D341Med (cell line): ENCODE measurements around the gene GHR.

Experiments
- DNase-seq: peaks from one replicate; pipeline ENCODE4 v3.0.0; 2012; ENCODE audit warnings: low spot score

Gene GHR

DNA sequence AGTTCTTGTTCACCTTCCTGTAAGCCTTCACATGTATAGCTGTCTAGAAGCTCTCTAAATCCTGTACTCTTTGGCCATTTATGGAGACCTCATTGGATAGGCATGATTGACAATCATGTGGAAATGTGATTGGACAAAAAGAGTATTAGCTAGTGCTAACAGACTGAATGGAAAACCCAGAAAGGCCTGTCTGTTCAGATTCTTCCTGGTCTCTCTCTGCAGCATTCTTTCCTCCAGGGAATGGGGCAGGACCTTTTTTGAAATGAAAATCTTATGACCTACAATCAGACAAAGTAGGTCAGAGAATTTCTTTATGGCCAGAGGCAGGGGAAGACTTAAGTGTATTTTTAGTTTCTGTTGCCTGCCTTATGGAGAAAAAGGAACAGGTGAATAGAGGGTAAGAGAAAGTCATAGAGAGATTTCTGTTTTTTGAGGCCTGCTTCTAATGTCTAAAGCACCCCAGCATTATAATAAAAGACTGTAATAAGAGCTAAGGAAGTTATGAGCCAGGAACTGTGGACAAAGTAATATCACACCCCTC lies 181.0 kb downstream of the GHR start:
- DNase-seq, result no peak

DNA sequence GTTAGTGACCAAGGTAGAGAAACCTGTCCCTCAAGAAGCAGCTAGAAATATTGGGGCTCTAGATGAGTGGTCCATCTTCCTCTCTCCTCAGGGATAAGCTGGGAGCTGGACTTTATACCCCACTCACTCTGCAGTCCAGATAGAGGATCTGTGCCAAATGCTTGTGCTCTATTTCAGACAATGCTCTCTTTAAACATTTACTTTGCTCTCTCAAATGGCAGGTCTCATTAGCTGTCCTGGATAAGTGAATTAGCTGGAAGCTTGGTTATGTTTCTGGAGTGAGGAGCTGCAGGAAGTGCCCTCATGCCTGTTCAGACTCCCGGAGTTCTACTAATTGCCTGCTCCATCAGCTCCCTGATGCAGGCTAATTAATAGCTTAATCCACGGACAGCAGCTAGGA lies 182.3 kb downstream of the GHR start:
- DNase-seq, result no peak

GRCh38 chr5:42606464-42606869 lies 183.2 kb downstream of the GHR start:
- DNase-seq, result no peak

DNA sequence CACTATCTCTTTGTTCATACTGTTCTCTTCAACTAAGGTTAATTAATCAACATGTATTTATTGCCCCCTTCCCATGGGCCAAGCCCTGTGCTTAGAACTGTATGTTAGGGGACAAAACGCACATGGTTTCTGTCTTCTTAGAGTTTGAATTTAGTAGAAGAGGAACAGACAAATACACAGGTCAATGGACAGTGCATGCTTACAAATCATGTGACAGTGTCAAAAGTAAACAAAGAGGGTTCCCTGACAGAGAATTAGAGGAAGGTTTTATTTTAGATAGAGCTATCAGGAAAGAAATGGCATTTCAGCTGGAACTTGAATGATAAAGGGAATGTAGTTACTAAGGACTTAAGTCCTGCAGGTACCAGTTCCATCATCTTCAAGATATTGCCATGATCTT lies 188.2 kb downstream of the GHR start:
- DNase-seq, result no peak

DNA sequence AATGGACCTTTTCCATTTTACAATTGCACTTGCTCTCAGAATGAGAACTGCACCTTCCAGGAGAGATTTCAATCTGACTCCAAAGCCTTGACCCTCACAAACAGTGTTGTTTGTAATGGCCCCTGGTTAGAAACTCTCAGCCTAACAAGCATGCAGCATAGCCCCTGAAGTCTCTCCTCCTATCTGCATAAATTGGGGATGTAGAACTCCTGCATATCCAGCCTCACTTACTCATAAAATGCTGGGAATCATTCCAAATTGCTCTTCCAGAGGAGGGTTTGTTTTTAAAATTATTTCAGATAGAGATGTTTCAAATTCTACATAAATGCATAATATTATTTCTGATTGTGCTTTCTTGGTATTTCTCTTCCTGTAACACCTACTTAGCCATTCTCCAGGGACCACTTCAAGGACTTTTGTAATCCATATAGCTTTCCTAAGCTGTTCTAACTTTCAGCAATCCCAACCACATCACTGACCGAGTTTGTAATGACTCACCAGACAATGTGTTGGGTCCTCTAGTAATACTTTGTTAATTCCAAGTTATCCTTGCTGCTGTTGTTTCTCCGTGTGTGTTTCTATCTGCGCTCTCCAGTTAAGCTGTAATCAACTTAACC lies 189.6 kb downstream of the GHR start:
- no peak for DNase-seq

- no peak for DNase-seq
Observed at GRCh38 chr5:42614509-42614908, 191.3 kb downstream of the GHR start.

- DNase-seq, result no peak
Observed at GRCh38 chr5:42620579-42621216, 197.5 kb downstream of the GHR start.

DNA sequence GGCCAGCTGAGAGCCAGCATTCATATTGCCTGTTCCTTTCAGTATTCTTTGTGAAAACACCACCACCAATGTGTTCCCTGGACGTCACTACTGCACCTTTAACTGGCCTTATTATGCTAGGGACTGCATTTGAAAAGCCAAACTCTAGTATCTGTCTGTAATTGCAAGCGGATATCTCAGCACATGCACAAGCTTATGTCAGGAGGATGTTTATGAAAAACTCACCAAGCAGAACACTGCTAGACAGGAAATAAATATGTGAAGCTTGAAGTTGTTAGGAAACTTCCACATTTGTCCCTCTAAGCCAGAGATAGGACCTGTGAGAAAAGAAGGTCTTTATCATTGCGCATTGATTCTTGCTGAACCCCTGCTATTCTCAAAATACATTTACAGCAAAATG lies 198.0 kb downstream of the GHR start:
- DNase-seq, result no peak

- DNase-seq, result no peak
Observed at GRCh38 chr5:42621662-42622061, 198.4 kb downstream of the GHR start.

DNA sequence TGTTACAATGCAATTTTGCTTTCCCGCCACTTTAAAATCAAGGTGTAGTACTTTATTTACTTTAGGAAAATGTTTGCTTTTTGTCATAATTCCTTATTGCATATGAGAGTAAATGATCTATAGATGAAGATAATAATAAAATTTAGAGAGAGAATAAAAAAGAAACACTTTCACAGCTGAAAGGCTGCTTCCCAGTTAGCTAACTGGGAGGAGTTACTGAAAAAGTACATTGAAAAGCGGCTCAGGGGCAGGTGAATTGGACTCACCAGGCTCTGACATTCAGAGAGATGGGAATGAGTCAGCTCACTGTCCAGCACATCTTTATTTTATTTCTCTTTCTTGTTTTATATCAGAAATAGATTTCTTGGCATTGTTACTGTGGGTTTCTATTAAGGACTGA lies 201.7 kb downstream of the GHR start:
- no peak for DNase-seq

GRCh38 chr5:42626462-42626861 lies 203.2 kb downstream of the GHR start:
- DNase-seq, result no peak

DNA sequence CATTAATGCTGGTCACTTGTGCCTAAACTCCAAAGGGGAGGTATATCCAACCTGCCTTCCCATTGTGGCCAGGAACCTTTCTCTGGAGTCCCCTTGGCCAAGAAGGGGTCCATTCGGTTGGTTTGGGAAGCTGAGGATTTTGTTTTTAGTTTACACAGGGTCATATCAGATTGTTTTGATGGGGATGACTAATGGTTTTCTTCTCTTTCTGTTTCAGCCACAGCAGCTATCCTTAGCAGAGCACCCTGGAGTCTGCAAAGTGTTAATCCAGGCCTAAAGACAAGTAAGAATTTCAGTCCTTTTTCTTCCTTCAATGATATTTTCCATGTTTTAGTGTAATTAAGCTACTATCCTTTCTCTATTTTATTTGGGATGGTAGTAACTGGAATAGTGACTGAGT lies 205.6 kb downstream of the GHR start:
- no peak for DNase-seq

DNA sequence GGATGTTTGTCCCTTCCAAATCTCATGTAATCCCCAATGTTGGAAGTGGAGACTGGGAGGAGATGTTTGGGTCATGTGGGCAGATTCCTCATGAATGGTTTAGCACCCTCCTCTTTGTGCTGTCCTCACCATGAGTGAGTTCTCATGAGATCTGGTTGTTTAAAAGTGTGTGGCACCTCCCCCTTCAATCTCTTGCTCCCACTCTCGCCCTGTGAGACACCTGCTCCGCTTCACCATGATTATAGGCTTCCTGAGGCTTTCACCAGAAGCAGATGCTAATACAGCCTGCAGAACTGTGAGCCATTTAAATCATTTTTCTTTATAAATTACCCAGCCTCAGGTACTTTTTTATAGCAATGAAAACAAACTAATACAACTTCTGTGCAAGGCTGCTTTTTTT lies 206.0 kb downstream of the GHR start:
- DNase-seq, result no peak

DNA sequence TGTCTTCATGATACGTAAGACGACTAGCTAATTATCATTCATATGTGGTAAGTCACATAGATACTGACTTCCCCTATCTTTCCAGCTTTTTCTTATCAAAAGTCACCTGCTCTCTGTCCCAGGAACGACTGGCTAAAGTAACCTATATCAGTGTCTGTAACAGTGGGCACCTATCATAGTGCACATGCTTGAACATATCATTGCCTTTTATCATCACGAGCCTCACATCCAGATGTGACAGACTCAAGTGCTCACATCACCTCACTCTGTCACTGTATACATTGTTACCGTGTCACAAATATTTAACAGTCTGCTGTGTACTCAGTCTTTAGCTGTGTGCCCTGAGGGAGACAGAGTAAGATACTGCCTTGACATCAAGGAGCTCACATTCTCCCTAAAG lies 208.0 kb downstream of the GHR start:
- no peak for DNase-seq

DNA sequence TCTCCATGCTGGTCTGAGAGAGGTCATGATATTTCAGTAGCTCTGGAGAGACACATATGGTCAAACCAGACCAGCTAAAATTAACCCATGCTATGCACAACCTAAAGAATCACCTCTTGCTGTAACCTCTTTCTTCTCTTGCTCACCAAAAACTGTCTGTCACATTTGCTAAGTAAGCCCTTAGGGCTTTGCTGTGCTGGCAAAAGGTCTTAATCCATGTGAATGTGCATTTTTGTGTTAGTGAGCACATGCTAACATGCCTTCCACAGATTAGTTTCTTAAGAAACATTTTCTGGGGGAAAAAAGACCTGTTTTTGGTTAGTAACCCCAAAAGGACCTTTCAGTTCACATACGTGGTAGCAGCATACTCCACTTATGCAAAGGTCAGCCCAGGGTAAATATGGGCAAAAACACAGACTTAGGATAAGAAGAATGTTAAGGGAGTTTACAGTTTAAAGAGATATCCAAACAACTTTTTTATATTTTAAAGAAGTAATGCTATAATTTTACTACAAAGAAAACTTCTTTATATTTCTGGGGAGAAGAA lies 209.2 kb downstream of the GHR start:
- no peak for DNase-seq

DNA sequence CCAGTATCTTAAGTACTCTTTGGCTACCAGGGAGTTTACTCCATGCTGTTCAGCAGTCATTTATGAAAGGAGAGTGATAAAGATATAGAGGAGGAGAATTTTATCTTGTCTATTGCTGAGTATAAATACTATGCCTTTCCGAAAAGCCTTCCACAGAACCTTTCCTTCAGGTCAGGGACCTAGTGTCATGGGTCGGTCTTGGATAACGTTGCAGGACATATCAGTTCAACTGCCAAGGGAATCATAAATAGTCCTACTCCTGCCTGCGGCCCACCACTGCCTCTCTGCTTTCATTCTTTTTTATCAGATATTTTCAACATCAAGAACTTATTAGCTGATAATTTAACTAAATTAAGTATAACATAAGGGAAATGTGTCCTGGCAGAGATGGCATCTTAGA lies 211.3 kb downstream of the GHR start:
- no peak for DNase-seq

- DNase-seq, result no peak
Observed at GRCh38 chr5:42636425-42636824, 213.2 kb downstream of the GHR start.

DNA sequence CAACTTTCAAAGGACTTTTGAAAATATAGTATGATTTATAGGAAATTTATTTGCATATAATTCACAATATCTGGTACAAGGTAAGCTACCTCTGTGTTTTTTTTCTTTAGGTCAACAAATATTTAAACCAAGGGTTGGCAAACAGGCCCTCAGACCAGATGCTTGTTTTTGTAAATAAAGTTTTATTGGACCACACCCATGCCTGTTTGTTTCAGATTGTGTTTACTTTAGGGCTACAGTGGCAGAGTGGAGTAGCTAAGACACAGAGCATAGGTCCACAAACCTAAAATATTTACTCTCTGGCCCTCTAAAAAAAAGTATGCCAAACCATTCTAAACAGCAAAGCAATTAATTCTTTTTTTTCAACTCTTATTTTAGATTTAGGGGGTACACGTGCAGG lies 213.7 kb downstream of the GHR start:
- no peak for DNase-seq

GRCh38 chr5:42638972-42639371 lies 215.7 kb downstream of the GHR start:
- DNase-seq, result no peak

GRCh38 chr5:42640835-42641234 lies 217.6 kb downstream of the GHR start:
- DNase-seq, result no peak

DNA sequence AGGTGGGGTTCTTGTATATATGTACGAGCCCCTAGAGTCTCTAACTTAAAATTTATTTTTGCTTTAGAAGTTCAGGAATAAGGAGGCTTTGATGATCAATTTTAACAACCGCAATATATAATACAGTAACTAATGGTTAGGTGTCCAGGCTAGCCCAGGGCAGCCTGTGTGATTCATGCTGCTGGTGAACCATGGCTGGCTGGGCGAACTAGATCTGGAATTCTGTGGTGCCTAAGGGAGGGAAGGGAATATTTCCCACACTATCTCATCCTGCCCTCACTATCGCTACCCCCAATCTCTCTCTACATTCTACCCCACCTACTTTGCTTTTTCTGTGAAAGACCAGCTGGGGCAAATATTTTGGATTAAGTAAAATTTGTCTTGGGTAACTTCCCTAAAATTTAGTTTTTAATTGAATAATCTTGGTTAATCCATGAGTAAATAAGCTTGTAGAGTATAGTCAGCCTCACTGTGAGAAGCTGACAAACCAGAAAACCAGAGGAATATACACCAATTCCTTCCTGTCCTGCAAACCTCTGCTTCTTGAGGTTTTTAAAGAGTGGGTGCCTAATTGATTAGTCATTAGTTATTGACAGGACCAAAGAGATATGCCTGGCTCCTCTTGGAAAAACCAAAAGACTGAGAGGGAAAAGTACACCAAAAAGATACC lies 218.2 kb downstream of the GHR start:
- no peak for DNase-seq

DNA sequence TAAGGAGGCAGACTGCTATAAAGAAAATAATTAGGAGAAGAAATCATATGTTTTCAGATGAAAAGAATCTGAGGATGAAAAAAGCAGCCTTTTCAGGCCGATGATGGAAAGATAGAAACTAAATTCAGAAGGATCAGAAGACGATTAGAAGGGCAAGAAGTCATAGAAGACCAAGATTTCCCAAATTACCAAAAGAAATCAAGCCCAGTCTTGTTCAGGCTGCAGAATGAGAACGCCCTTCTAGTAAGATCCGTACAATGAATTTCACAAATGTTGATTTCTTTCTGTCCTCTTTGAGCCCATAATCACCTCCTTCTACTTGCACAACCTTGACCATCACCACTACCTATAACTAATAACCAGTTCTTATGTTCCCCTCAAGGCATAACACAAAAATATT lies 218.8 kb downstream of the GHR start:
- DNase-seq, result no peak

DNA sequence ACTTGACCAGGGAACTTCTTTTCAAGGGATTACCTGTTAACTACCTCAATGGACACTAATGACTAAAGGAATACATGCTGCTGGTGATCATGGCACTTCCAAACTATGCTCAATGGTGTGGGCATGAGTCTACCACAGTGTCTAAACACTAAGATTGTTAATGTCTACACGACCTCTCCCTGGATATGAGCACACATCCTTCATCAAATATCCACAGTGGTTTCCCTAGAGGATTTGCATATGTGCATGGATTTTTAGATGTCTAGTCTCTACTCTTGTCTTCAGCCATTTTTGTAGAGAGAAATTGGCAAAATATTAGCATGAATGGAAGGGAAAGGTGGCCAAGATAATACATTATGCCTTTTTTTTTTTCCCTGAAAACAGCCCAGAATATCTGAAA lies 220.1 kb downstream of the GHR start:
- no peak for DNase-seq
